ENCODE measurements around the gene HOXC9. TPM values are rescaled to one million over a fixed set of nuclear protein-coding genes. Genes with fewer than 3 reads are reported as not detected.
A peak's percentile ranks its signal among the peaks of the same experiment; 100 is the strongest.

Gene HOXC9
- total and polyA plus RNA-seq, 9 of the 15 experiments (the other 6 are each of a cell fraction or from before 2014, with no cell fraction given) = 1.1 to 10.5 (median 9.3) TPM

DNA sequence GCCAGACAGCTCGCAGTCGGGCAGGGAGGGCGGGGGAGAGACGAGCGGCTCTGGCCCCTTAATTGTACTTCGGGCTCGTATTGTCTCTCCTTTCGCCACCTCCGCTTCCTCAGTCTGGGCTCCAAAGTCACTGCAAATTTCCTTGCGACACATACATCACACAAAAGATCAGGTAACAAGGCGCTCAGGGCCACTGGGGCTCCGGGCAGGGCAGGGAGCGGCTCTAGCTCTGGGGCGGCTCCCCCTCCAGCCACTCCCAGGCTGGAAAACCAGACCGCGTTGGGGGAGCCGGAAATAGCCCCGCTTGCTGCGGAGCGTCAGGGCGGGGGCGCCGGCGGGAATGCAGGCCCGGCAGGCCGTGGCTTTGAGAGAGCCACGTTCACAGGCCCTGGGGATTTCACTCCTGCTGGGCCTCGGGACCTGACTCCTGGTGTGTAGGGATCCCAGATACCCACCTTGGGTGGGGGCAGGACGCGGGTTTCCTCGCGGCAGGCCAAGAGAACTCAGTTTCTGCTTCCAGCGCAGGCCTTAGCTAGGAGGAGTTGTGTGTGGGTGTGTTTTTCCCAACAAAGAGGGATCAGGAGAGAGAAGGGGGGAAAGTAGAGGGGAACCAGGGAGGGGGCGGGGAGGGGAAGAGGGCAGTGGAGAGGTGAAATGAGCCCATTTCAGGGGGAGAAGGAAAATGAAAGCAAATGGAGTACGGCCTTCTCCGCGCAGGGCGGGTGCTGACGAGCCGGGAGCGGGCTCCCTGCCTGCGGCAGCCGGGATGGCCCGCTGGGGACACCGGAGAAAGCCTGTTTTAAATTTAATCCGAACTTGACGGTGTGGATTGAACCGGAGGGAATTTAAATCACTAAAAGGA lies 4.4 kb upstream of the HOXC9 start (continued):
- TF ChIP-seq, protein P1, sequence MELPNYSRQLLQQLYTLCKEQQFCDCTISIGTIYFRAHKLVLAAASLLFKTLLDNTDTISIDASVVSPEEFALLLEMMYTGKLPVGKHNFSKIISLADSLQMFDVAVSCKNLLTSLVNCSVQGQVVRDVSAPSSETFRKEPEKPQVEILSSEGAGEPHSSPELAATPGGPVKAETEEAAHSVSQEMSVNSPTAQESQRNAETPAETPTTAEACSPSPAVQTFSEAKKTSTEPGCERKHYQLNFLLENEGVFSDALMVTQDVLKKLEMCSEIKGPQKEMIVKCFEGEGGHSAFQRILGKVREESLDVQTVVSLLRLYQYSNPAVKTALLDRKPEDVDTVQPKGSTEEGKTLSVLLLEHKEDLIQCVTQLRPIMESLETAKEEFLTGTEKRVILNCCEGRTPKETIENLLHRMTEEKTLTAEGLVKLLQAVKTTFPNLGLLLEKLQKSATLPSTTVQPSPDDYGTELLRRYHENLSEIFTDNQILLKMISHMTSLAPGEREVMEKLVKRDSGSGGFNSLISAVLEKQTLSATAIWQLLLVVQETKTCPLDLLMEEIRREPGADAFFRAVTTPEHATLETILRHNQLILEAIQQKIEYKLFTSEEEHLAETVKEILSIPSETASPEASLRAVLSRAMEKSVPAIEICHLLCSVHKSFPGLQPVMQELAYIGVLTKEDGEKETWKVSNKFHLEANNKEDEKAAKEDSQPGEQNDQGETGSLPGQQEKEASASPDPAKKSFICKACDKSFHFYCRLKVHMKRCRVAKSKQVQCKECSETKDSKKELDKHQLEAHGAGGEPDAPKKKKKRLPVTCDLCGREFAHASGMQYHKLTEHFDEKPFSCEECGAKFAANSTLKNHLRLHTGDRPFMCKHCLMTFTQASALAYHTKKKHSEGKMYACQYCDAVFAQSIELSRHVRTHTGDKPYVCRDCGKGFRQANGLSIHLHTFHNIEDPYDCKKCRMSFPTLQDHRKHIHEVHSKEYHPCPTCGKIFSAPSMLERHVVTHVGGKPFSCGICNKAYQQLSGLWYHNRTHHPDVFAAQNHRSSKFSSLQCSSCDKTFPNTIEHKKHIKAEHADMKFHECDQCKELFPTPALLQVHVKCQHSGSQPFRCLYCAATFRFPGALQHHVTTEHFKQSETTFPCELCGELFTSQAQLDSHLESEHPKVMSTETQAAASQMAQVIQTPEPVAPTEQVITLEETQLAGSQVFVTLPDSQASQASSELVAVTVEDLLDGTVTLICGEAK (IDR thresholded peaks at IDR 0.05) = peak; percentile 48; the same call in 1 of the 2 replicates
- TF ChIP-seq, protein P1 (CRISPR knock-in tag; IDR thresholded peaks at IDR 0.05) = no peak
- TF ChIP-seq PCBP2 (IDR thresholded peaks at IDR 0.05; ENCODE audit: low read depth, low read length, poor library complexity, severe bottlenecking) = no peak
- TF ChIP-seq ZZZ3 (IDR thresholded peaks at IDR 0.05) = no peak
- TF ChIP-seq, protein P2, sequence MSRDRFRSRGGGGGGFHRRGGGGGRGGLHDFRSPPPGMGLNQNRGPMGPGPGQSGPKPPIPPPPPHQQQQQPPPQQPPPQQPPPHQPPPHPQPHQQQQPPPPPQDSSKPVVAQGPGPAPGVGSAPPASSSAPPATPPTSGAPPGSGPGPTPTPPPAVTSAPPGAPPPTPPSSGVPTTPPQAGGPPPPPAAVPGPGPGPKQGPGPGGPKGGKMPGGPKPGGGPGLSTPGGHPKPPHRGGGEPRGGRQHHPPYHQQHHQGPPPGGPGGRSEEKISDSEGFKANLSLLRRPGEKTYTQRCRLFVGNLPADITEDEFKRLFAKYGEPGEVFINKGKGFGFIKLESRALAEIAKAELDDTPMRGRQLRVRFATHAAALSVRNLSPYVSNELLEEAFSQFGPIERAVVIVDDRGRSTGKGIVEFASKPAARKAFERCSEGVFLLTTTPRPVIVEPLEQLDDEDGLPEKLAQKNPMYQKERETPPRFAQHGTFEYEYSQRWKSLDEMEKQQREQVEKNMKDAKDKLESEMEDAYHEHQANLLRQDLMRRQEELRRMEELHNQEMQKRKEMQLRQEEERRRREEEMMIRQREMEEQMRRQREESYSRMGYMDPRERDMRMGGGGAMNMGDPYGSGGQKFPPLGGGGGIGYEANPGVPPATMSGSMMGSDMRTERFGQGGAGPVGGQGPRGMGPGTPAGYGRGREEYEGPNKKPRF (IDR thresholded peaks at IDR 0.05; ENCODE audit: low read depth, low read length) = no peak
- TF ChIP-seq HNRNPLL (IDR thresholded peaks at IDR 0.05; ENCODE audit: low read depth, low read length, poor library complexity, severe bottlenecking) = peak; percentile 62
